HG02840 (cell line): ENCODE measurements around the gene MPDZ.
"Not testable (repeated sequence)": the region's sequence is repeated elsewhere in the genome, so short reads cannot be mapped to it uniquely, and the experiment has no call there.

ENCODE experiments used
- ATAC-seq: cut with Tn5 transposase; IDR thresholded peaks from one replicate; pipeline ENCODE4 v1.9.1; 2021; ENCODE audit warnings: mild to moderate bottlenecking, moderate library complexity, moderate number of reproducible peaks; ENCODE audit not compliant: unreplicated experiment, low FRiP score

The MPDZ gene

GRCh38 chr9:13266167-13266566, 13.3 kb downstream of the MPDZ start:
- no peak for ATAC-seq

- ATAC-seq = no peak
Measured at GRCh38 chr9:13264788-13265187, 14.7 kb downstream of the MPDZ start.

GRCh38 chr9:13263511-13263910, 16.0 kb downstream of the MPDZ start:
- no peak for ATAC-seq

GRCh38 chr9:13252852-13253251, 26.6 kb downstream of the MPDZ start:
- no peak for ATAC-seq

GRCh38 chr9:13244181-13244580, 35.3 kb downstream of the MPDZ start:
- no peak for ATAC-seq

- ATAC-seq = no peak
Measured at GRCh38 chr9:13241283-13241682, 38.2 kb downstream of the MPDZ start.

GRCh38 chr9:13239660-13240059, 39.8 kb downstream of the MPDZ start:
- no peak for ATAC-seq

- no peak for ATAC-seq
Measured at GRCh38 chr9:13239208-13239607, 40.3 kb downstream of the MPDZ start.

GRCh38 chr9:13234932-13235331, 44.6 kb downstream of the MPDZ start:
- no peak for ATAC-seq

- no peak for ATAC-seq
Measured at GRCh38 chr9:13228431-13228830, 51.1 kb downstream of the MPDZ start.

- ATAC-seq = no peak
Measured at GRCh38 chr9:13224366-13224765, 55.1 kb downstream of the MPDZ start.

- not testable (repeated sequence) for ATAC-seq
Measured at GRCh38 chr9:13222733-13223132, 56.8 kb downstream of the MPDZ start.

- ATAC-seq = no peak
Measured at GRCh38 chr9:13221741-13222140, 57.8 kb downstream of the MPDZ start.

GRCh38 chr9:13220837-13221236, 58.7 kb downstream of the MPDZ start:
- ATAC-seq = no peak

- no peak for ATAC-seq
Measured at GRCh38 chr9:13215791-13216554, 63.5 kb downstream of the MPDZ start.

- no peak for ATAC-seq
Measured at GRCh38 chr9:13213998-13214397, 65.5 kb downstream of the MPDZ start.

GRCh38 chr9:13213337-13213736, 66.2 kb downstream of the MPDZ start:
- ATAC-seq = no peak

GRCh38 chr9:13210306-13210705, 69.2 kb downstream of the MPDZ start:
- ATAC-seq = no peak

- no peak for ATAC-seq
Measured at GRCh38 chr9:13209498-13209897, 70.0 kb downstream of the MPDZ start.

GRCh38 chr9:13205824-13206223, 73.7 kb downstream of the MPDZ start:
- no peak for ATAC-seq

GRCh38 chr9:13190040-13190439, 89.5 kb downstream of the MPDZ start:
- no peak for ATAC-seq

GRCh38 chr9:13189362-13189761, 90.1 kb downstream of the MPDZ start:
- ATAC-seq = no peak

- ATAC-seq = no peak
Measured at GRCh38 chr9:13186774-13187173, 92.7 kb downstream of the MPDZ start.
